AG09309 (cell line): ENCODE data around the gene SPPL2C.

Experiments used
- DNase-seq: peaks from one replicate; pipeline ENCODE4 v3.0.0-alpha.2; 2010; ENCODE audit warnings: low read depth
- H3K4me3 ChIP-seq: 2 replicates; pipeline ENCODE4 v1.5.1; 2011; ENCODE audit warnings: mild to moderate bottlenecking, low read depth, low read length, moderate library complexity; ENCODE audit not compliant: control insufficient read depth
- TF ChIP-seq, protein P1 (sequence below): IDR thresholded peaks from 2 replicates; pipeline ENCODE4 v1.5.1; 2011; ENCODE audit warnings: mild to moderate bottlenecking, low read depth, low read length, inconsistent platforms; ENCODE audit not compliant: insufficient read depth, control insufficient read depth; ENCODE audit errors: missing control alignments

The SPPL2C gene

DNA sequence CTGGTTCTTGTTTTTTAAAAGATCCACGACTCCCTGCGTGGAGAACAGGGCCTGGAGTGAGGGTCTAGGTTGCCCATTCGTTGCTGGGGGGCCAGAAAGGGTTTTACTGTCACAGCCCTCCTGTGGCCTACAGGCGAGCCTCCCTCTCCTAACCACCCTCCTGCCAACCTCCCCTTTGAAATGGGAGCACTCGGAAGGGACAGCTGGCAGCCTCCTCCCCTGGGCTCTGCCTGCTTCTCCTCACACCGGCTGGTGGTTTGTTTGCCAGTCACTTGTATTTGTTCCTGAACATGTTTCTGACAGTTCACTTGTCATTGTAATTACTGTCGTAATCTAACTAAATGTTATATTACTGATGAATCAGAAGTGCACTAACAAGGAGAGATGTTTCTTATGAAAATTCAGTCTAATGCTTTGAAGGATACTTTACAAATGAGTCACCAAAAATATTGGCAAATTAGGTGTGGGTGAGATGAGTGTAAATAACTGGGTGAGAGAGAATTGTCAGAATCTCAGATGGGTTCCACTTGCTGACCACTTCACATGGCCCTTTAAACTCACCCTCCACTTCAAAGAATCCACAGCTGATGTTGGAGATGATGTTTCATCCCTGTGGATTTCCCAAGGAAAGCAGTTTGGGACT is 2.7 kb upstream of the SPPL2C start:
- TF ChIP-seq, protein P1, sequence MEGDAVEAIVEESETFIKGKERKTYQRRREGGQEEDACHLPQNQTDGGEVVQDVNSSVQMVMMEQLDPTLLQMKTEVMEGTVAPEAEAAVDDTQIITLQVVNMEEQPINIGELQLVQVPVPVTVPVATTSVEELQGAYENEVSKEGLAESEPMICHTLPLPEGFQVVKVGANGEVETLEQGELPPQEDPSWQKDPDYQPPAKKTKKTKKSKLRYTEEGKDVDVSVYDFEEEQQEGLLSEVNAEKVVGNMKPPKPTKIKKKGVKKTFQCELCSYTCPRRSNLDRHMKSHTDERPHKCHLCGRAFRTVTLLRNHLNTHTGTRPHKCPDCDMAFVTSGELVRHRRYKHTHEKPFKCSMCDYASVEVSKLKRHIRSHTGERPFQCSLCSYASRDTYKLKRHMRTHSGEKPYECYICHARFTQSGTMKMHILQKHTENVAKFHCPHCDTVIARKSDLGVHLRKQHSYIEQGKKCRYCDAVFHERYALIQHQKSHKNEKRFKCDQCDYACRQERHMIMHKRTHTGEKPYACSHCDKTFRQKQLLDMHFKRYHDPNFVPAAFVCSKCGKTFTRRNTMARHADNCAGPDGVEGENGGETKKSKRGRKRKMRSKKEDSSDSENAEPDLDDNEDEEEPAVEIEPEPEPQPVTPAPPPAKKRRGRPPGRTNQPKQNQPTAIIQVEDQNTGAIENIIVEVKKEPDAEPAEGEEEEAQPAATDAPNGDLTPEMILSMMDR = no peak
- no peak for DNase-seq

GRCh38 chr17:45843722-45844121 is 959 bp upstream of the SPPL2C start:
- no peak overlapping the region for H3K4me3 ChIP-seq
- no peak for DNase-seq
- TF ChIP-seq, protein P1 = no peak

More for the DNA sequence above, 2.7 kb upstream of the SPPL2C start:
- H3K4me3 ChIP-seq = no peak overlapping the region

GRCh38 chr17:45845376-45846185 is 900 bp downstream of the SPPL2C start:
- TF ChIP-seq, protein P1 = no peak
- no peak for DNase-seq
- no peak overlapping the region for H3K4me3 ChIP-seq

DNA sequence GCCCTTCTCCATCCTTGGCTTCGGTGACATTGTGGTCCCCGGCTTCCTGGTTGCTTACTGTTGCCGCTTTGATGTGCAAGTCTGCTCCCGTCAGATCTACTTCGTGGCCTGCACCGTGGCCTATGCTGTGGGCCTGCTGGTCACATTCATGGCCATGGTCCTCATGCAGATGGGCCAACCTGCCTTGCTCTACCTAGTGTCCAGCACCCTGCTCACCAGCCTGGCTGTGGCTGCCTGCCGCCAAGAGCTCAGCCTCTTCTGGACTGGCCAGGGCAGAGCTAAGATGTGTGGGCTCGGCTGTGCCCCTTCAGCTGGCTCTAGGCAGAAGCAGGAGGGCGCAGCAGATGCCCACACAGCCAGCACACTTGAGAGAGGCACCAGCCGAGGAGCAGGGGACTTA is 1.5 kb downstream of the SPPL2C start:
- no peak for DNase-seq
- TF ChIP-seq, protein P1 = no peak

DNA sequence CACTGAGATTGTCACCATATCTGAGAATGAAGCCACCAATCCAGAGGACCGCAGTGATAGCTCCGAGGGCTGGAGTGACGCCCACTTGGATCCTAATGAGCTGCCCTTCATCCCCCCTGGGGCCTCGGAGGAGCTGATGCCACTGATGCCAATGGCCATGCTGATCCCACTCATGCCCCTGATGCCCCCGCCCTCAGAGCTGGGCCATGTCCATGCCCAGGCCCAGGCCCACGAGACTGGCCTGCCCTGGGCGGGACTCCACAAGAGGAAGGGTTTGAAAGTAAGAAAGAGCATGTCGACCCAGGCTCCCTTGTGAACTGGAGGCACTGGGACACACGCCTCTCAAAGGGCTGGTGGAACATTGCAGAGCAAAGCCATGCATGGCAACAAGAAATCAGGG is 2.0 kb downstream of the SPPL2C start:
- DNase-seq = no peak
- TF ChIP-seq, protein P1 = no peak
- H3K4me3 ChIP-seq = no peak overlapping the region

More for the DNA sequence above, 1.5 kb downstream of the SPPL2C start:
- no peak overlapping the region for H3K4me3 ChIP-seq

DNA sequence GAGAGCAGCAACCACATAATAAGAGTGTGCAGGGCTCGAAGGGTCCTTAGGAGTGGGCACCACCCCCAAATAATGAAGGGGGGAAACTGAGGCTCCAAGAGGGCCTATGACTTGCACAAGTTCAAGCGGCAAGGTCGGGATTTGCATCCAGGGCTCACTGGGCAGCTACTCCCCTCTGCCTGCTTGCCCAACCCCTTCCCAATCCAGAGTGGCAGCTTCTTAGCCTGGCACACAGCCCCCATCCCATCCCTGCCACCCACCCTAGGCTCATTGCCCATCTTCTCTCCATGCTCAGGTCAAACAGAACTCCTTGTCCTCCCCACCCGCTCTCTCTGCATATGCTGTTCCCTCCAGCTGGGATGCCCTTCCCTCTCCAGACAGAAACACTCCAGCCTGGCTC is 2.4 kb downstream of the SPPL2C start:
- no peak overlapping the region for H3K4me3 ChIP-seq
- no peak for DNase-seq
- TF ChIP-seq, protein P1 = no peak
